Activated CD4-positive, alpha-beta T cell treated with anti-CD3 and anti-CD28 coated beads, Interleukin-2, amount 50 U/mL, for 24 hours (primary cell): ENCODE measurements around the gene SLC17A9.
A peak's percentile ranks its signal among the peaks of the same experiment; 100 is the strongest.
"Not testable (repeated sequence)": the region's sequence is repeated elsewhere in the genome, so short reads cannot be mapped to it uniquely, and the experiment has no call there.

Experiments used
- DNase-seq, 2 donors: peaks; one replicate each; pipeline ENCODE4 v3.0.0-alpha.2; 2020; ENCODE audit warnings: low read depth in 1 of 2, low spot score in 1 of 2

SLC17A9 gene

DNA sequence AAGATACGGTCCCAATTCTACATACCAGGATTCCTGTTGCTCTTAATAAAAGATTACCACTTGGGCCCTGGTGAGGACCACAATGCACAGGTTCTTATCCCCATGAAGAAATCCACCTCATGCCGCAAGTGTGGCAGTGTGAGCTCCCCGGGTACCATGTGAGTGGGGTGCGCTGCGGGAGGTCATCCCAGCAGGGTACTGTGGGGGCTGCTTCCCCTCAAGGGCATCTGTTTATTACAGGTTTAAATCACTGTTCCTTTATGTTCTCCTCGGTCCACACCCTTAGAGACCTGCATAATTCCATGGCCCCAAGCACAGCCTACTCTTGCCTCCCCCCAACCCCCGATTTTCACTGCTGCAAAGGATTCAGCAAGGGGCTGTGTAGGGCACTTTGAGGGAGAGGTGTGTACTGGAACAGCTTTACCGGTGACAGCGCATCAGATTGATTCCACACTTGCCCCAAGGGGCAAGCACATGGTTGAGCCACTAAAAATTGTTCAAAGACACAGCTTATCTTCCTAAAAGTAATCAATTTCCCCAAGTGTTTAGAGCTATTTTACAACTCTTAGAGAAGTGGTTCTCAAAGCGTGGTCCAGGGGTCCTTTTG, 32.4 kb upstream of the SLC17A9 start:
- no peak for DNase-seq

DNA sequence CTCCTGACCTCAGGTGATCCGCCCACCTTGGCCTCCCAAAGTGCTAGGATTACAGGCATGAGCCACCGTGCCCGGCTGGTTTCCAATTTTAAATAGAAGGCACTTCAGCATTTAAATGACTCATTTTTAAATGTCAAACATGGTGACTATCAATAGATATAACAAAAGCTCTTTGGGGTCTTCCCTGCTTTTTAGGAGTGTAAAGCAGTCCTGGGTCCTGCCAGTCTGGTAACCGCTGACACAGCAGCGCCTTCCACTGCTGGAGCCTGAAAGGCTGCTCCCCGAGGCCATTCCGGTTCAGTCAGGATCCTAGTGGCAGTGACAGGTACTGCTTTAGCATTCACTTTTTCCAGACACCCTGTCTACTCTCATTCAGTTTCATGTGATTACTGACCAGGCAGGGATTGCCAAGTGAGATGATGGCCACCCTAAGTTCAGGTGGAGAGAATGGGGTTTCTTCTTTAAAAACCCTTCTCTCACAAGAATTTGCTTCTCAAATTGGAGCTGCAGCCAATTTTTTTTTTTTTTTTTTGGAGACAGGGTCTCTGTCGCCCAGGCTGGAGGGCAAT, 31.3 kb upstream of the SLC17A9 start:
- peak; percentile 35 to 66 for DNase-seq

DNA sequence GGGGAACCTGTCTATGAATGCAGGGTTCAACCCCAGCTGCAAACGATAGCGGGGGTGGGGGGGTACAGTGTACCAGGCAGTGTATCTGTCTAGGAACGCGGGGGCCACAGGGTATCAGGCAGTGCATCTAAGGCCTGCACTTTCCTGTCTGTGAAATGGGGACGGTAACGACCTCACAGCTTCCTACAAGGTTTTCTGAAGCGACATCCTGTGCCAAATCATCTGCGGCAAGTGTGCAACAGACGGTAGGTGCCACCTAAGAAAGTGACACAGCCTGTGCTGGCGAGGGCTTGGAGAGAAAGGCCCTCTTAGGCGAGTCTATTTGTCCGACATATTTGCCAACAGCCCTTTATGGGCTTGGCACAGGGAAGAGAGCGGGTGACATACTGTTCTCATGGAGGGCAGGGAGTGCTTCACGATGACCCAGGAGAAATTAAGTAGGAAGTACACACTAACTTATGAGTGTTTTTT, 30.0 kb upstream of the SLC17A9 start:
- no peak for DNase-seq

DNA sequence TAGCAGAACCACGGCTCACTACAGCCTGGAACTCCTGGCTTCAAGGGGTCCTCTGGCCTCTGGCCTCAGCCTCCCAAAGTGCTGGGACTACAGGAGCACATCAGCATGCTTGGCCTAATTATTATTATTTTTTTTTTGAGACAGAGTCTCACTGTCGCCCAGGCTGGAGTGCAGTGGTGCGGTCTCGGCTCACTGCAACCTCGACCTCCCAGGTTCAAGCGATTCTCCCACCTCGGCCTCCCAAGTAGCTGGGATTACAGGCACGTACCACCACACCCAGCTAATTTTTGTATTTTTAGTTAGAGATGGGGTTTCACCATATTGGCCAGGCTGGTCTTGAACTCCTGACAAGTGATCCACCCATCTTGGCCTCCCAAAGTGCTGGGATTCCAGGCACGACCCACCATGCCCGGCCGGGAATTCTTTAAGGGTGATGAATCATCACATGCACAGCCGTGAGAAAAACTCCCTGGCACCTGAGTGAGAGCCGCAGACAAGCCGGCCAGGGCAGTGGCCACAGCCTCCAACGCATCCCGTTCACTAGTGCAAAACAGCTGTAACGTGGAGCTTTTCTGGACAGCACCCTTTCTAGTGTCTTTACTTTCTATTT, 29.3 kb upstream of the SLC17A9 start:
- not testable (repeated sequence) for DNase-seq

DNA sequence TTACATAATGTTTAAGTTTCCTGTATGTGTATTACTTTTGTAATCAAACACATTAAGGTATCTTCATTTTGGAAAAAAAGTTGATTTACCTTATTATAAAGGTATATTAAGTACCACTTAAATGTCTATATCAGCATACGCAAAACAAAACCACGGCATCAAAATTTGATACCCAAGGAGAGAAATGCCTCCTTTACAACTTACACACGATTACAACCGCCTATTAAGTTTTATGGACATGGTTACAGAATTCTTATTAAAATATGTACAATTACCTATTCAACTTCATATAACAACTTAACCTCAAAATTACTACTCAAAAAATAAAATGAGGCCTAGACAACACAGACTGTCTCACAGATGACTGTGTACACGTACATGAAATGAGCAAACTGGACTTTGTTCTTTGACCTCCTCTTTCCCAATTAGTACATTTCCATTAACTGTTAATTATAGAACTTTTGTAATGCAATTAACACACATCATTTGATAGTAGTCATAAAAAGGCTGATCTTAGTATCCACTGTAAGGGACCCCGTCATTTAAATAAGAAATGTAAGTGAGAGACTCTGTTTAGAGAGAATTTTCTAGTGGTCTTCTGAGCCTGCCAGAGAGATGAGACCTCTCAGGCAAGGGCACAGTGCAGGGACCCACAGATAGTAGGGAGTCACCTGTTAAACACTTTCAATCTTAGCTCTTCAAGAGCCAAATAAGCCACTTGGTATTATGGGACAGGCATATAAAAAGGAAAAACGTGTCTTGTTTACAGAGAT, 28.7 kb upstream of the SLC17A9 start:
- DNase-seq, result no peak

DNA sequence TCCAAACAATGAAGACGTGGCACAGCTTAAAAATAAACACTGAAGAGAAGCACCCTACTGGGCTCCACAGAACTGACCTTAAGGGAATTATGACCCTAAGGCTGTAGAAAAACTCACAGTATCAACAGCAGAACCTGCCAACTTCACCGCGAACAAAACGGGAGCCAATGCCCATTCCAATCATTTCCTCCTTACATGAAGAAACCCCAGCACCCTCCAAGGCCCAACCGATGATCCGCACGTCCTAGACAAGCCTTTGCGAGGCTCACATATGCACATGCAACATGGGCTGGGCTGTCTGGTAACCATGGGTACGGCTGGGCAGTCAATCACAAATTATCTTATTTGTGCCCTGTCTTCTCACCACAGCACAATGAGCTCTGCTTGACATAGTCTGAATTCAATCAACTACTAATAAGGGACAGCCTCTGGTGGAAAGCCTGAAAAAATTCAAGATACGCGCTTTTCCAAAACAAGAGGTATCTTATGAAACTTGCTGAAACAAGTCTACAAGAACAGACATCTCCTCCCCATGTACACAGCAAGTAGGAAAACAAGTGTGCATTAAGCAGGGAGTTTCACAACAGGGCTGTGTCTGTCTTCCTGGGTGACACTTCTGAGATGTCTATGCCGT, 27.9 kb upstream of the SLC17A9 start:
- no peak for DNase-seq

DNA sequence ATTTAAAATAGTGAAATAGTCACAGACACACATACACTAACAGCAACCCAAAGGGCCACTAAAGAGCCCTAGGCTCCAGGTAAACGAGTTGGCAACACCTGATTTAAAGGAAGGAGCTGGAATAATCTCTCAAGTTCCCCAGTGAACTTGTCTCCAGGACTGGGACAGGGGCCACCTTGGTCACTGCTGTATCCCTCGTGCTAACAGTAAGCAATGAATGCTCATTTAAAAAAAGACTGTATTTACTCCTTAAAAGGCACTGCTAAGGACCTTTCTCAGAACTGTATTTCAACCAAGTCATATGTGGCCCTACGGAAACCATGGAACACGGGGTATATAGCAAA, 27.5 kb upstream of the SLC17A9 start:
- DNase-seq, result no peak

DNA sequence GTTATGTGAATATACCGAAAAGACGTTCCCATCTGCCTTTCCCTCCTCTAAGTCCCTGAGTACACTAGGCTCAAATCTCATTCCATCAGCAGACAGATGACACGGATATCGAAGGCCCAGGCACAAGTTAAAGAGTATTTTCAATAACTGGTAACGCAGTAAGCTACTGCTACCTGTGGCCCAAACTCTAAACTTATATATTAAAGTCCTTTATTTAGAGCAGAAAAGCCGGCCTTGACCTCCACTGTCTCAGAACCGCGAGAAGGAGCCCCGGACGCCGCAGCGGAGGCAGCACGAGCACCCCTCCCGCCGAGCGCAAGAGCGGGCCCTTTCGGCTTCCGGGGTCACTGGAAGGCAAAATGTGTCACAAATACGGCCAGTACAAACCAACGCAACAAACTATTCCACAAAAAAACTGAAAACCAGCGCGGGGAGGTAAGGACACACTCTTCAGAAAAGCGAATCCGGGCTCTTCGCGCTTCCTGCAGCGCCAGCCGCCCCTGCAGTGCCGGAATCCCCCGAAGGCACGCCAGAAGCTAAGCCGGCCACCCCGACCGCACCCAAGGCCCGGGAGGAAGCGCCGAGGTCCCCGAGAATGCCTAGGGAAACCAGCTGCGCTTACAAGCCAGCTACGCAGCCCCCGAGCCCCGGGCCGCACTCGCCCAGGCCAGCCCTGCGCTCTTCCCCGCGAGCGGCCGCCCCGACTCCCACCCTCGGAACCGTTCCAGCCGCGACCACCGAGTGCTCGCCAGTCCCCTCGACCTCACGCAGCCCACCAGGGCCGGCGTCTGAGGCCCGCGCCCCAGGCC, 26.9 kb upstream of the SLC17A9 start:
- DNase-seq, result no peak

DNA sequence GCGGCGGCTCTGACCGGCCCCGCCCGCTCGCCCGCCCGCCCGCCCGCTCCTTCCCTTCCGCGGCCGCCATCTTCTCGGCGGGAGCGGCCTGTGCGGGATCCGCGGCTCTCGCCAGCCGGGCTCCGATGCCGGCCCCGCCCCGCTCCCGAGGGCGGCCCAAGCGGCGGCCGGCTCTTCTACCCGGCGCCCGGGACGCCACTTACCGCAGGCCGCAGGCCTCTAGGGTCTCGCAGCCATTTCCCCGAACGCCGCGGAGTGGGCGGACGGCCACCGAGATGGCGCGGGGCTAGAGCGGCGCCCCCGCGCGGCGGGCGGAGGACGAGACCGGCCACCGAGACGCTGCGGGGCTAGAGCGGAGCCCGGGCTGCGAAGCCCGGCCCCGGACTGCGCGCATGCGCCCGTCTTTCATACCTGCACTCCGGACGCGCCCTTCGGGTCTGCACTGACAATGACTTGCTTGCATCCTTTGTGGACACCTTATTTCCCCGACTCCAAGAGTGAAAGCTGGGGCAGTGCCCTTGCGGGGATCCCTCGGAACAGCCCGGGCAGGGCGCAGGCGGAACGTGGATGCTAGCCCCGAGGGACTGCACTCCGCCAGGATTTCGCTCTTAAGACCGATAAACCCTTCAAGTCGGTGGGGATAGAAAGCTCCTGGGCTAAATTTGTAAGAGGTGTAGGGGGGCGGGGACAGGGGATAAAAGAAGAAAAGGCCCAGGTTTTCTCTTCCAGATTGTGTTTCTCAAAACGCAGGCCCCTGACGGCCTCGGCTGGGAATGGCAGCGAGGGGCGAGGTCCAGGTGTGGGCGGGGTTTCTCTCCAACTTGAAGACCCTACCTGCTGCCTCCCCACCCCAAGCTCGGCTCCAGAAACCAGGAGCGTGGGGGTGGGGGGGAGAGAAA, 26.0 kb upstream of the SLC17A9 start, which contains the start of gene DIDO1:
Gene DIDO1 (minus strand): TSS at position 277 of the 899 bp plus-strand sequence.
- peak; percentile 76 to 85 for DNase-seq

DNA sequence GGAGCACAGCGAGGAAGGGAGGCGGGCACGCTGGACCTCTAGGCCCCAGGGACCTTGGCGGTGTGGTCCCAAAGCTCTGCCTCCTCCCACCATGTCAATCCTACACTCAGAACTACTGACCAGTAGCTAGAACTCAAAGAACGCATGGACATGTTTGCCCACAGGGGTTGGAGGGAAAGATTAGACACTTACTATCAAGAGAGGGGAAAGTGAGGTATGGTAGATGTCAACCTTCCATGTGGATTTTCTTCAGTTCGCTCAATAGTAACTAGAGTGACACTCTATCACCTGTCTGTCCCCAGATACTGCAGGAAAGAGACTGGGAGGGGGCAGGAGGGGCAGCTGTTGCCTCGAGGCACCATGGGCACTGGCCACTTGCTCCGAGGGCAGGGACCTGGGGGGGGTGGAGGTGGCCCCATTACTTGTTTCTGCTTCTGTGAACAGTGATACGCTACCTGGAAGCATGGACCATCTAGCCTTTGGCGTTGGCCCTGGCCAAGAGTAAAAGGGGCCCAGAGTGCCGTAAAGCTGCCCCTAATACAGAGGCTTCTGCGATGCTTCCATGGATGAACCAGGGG, 25.3 kb upstream of the SLC17A9 start:
- no peak for DNase-seq

DNA sequence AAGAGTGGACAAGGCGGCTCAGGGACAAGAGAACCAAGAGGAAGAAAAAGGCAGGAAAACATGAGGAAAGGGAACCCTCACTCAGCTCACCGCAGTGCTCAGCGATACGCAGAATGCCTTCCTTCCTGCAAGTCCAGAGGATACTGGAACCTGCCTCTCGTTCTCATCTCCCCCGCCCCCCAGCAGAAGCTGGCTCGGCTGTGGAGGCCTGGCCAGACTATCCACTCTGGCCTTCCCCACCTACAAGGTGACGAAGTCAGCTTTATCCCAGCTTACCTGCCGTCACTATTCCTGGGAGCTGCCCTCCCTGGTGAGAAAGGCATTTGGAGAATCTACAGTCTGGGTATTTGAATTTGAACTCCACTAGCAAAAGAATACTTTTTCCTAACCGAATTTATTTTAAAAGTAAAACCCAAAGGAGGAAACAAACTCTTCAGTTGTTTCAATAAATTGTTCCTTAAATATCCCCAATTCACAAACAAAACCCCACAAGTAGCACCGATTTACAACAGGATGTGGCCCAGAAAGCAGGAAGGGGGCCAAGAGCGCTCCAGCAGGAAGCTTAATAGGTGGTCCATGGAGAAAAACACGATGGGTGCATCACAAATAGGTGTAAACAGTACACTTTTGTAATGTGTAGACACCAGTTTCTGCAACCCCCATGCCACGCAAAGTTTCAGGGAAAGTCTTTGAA, 24.1 kb upstream of the SLC17A9 start:
- no peak for DNase-seq

DNA sequence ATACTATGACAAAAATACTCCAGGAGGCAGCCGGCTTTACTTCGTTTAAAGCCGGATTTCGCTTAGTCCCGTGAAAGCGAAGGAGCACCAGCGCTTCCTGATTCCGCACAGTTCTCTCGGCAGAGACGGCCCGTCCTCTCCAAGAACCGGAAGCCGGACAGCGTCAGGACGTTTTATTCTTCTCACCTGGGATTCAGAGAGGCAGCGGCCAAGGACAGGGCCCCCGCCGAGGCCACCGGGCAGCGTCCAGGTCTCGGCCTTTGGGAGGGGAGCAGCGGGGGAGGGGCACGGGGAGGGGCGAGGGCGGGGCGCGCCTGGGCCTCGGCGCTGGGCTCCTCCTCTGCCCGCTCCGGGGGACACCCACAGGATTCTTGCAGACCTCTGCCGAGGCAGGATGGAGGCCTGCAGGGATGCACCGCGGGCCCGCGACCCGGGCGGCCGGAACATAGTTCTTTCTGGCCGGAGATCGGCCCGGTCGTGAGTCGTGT, 23.4 kb upstream of the SLC17A9 start:
- DNase-seq, result no peak

DNA sequence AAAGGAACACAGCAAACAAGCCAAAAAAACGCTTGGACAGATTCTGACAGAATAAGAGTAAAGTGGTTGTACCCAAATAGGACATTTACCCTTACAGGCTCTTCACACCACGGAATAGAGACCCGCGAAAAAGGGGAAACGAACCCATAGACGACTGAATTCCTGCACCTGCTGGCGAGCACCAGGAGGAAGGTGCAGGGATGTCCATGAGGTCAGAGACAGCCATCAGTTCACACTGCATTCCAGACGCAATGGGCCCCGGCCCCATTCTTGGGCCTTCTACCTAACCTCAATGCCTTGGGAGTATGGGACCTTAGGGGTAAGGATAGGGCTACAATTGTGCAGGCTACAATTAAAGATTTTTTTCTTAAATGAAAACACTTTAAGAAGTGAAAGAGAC, 21.0 kb upstream of the SLC17A9 start:
- DNase-seq, result no peak

DNA sequence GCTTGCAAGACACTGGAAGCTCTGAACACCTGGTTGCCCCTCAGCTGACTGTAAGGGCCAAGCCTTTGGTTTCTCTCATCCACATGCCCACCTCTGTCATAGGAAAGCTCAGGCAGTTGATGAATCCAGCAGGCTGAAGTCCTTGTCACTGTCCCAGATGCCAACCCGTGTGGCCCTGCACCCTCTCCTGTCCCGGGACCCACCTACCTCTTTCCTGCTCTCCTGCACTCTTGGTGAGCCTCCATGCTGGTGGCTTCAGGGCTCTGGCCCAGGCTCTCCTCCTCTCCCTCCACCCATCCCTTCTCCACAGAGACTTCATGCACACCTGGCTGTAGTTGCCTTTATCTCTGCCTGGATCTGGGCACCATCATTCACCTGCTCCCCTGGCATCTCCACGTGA, 18.5 kb upstream of the SLC17A9 start:
- DNase-seq, result no peak

DNA sequence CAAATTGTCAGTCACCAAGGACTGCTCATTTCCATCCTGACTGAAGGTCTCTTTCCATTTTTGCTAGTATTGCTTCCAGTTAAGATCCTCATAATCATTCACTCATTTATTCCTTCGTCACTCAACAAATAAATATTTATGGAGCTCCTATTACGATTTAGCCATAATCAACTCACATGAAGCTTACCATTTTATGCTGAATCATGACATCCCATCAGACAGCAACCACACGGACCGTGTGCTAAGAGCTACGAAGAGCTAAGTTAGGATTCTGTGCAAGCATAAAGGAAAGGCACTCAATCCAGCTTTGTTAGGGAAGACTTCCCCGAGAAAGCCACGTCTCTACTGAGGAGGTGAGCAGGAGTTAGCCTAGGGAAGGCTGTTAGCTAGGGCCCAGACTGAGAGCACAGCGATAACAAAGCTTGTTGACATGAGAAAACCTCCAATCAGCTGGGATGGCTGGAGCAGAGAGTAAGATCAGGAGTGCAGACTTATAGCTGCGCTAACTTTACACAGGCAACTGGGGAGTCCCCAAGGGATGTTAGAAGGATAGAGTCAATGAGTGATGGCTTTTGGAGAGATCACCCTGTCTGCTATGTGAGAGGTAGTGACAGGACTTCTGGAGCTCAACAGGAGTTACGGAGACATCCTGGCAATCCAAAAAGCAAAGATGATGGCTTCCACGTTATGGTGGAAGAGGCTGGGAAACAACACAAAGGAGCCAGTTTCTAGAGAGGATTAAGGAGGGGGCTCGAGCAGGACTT, 17.1 kb upstream of the SLC17A9 start:
- no peak for DNase-seq

DNA sequence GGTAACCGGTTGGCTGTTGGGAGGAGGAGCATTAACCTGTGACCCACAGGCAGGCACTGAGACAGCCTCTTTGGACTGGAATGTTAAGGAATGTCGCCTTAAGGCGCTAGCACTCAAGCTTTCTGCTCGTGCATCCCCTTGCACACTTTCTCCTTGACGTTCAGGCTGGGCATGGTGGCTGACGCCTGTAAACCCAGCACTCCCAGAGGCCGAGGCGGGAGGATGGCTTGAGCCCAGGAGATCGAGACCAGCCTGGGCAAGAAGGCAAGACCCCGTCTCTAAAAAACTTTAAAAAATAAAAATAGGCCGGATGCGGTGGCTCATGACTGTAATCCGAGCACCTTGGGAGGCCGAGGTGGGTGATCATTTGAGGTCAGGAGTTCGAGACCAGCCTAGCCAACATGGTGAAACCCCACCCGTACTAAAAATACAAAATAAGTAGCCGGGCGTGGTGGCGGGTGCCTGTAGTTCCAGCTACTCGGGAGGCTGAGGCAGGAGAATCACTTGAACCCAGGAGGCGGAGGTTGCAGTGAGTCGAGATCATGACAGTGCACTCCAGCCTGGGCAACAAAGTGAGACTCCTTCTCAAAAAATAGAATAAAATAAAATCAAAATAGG, 16.4 kb upstream of the SLC17A9 start:
- DNase-seq, result no peak
